ENCODE measurements around the gene TDRD12.

TDRD12 gene

DNA sequence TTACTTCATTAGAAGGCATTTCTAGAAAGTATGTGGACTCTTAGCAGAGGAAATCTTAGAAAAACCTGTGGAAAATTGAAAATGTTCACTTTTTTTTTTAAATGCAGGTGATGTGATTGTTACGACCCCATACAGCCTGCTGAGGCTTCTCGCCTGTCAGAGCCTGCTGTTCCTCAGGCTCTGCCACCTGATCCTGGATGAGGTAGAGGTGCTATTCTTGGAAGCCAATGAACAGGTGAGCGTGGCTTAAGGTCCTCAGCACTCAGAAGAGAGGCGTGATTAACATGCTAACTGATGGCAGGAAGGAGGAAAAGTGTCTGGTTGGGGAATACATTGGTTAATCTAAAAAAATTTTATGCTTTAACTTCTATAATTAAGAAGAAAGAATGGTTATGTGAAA is 78.6 kb downstream of the TDRD12 start:
- TF ChIP-seq POLR2A (IDR thresholded peaks at IDR 0.05; ENCODE audit: low read length) (no peak), GATA1 (IDR thresholded peaks at IDR 0.05; ENCODE audit: low read depth, low read length) (no peak)
- DNase-seq, result no peak

GRCh38 chr19:32800191-32800590 is 80.6 kb downstream of the TDRD12 start:
- TF ChIP-seq GATA1 (IDR thresholded peaks at IDR 0.05; ENCODE audit: low read depth, low read length) (no peak), POLR2A (IDR thresholded peaks at IDR 0.05; ENCODE audit: low read length) (no peak)
- no peak for DNase-seq

- TF ChIP-seq GATA1 (IDR thresholded peaks at IDR 0.05; ENCODE audit: low read depth, low read length), result no peak
- no peak for TF ChIP-seq POLR2A (IDR thresholded peaks at IDR 0.05; ENCODE audit: low read length)
- no peak for DNase-seq
Observed at GRCh38 chr19:32800754-32801153, 81.2 kb downstream of the TDRD12 start.

DNA sequence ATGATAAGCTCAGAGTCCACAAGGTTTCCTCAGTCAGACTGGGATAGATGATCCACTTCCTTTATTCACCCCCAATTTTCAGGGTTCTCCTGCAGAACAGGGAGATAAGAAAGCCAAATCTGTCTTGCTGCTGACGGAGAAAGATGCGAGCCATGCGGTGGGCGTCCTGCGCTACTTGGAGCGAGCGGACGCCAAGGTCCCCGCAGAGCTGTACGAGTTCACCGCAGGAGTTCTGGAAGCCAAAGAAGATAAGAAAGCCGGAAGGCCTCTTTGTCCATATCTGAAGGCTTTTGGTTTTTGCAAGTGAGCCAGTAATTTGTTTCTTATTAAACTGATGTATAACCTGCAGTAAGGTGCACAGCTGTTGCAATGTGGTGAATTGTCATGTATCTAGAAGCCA is 83.3 kb downstream of the TDRD12 start:
- no peak for DNase-seq
- TF ChIP-seq GATA1 (IDR thresholded peaks at IDR 0.05; ENCODE audit: low read depth, low read length) (no peak), POLR2A (IDR thresholded peaks at IDR 0.05; ENCODE audit: low read length) (no peak)

DNA sequence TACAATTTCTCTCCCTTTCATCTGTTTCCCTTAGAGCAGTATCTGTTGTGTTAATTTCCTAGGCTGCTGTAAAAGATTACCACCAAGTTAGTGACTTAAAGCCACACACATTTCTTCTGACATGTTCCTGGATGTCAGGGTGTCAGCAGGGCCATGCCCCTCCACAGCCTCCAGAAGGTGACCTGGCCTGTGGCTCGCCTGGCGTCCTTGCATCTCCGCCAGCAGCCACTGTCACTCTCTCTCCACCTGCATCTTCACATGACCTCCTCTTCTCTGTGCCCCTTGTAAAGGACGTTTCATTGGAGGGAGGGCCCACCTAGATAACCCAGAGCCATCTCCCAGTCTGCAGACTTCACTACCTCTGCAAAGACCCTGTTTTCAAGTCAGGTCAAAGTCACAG is 88.7 kb downstream of the TDRD12 start:
- TF ChIP-seq GATA1 (IDR thresholded peaks at IDR 0.05; ENCODE audit: low read depth, low read length) (no peak), POLR2A (IDR thresholded peaks at IDR 0.05; ENCODE audit: low read length) (no peak)

GRCh38 chr19:32809254-32809653 is 89.7 kb downstream of the TDRD12 start:
- TF ChIP-seq GATA1 (IDR thresholded peaks at IDR 0.05; ENCODE audit: low read depth, low read length) (no peak), POLR2A (IDR thresholded peaks at IDR 0.05; ENCODE audit: low read length) (no peak)
- DNase-seq, result no peak

More for the DNA sequence above, 88.7 kb downstream of the TDRD12 start:
- DNase-seq, result no peak

DNA sequence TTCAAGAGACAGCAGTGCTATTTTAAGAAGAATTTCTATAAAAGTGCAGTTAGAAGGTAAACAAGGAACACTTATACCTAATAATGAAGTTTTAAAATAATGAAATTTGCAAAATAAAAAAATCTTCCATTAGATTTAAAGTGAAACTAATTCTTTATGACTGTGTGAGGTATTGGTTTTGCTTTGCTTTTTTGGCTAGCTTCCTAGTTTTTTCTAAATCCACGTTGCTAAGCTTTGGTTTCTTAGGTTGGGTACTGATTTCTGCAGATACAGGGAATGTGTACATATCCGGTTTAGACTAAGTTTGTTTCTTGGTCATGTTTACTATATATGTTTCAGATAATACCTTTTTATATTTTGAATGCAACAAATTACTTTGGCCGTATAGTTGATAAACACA is 90.2 kb downstream of the TDRD12 start:
- DNase-seq, result no peak
- TF ChIP-seq GATA1 (IDR thresholded peaks at IDR 0.05; ENCODE audit: low read depth, low read length) (no peak), POLR2A (IDR thresholded peaks at IDR 0.05; ENCODE audit: low read length) (no peak)

DNA sequence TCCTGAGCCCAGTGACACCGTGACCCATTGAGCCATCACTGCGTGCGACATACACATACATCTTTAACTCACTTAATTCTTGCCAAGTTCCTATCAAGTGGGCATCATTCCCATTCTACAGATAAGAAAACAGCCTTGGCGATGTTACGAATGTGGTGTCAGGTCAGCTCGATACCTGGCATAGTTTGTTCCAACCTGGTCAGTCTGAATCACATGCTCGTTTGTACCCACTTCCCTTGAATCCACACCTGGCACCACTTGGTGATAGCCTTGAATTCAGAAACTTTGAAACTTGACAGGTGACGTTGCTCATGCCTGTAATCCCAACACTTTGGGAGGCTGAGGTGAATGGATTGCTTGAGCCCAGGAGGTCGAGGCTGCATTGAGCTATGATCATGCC is 90.9 kb downstream of the TDRD12 start:
- TF ChIP-seq GATA1 (IDR thresholded peaks at IDR 0.05; ENCODE audit: low read depth, low read length), result no peak
- TF ChIP-seq POLR2A (IDR thresholded peaks at IDR 0.05; ENCODE audit: low read length), result no peak
- no peak for DNase-seq

- DNase-seq, result no peak
- TF ChIP-seq GATA1 (IDR thresholded peaks at IDR 0.05; ENCODE audit: low read depth, low read length) (no peak), POLR2A (IDR thresholded peaks at IDR 0.05; ENCODE audit: low read length) (no peak)
Observed at GRCh38 chr19:32811151-32811550, 91.6 kb downstream of the TDRD12 start.

GRCh38 chr19:32812036-32812435 is 92.5 kb downstream of the TDRD12 start:
- DNase-seq, result no peak
- no peak for TF ChIP-seq POLR2A (IDR thresholded peaks at IDR 0.05; ENCODE audit: low read length)
- TF ChIP-seq GATA1 (IDR thresholded peaks at IDR 0.05; ENCODE audit: low read depth, low read length), result no peak

- DNase-seq, result no peak
- TF ChIP-seq POLR2A (IDR thresholded peaks at IDR 0.05; ENCODE audit: low read length) (no peak), GATA1 (IDR thresholded peaks at IDR 0.05; ENCODE audit: low read depth, low read length) (no peak)
Observed at GRCh38 chr19:32812571-32812970, 93.0 kb downstream of the TDRD12 start.

- TF ChIP-seq GATA1 (IDR thresholded peaks at IDR 0.05; ENCODE audit: low read depth, low read length) (no peak), POLR2A (IDR thresholded peaks at IDR 0.05; ENCODE audit: low read length) (no peak)
- no peak for DNase-seq
Observed at GRCh38 chr19:32813862-32814425, 94.4 kb downstream of the TDRD12 start.

DNA sequence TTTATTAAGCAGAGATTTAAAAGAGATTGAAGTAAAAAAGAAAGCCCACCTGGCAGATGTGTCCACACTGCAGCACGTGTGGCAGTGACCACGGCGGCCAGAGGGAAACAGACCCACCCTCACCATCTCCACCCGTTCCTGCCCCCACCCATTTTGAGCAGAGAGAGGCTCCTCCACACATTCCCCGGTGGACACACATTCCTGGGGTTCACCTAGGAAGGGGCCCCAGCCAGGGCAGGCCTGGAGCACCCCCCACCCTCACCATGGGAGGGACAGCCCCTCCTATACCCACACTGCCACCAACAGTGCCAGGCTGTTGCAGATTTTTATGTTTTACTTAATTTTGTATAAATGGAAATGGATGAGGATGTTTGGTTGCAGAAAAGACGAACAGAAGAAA is 95.1 kb downstream of the TDRD12 start:
- DNase-seq, result no peak
- TF ChIP-seq POLR2A (IDR thresholded peaks at IDR 0.05; ENCODE audit: low read length), result no peak

DNA sequence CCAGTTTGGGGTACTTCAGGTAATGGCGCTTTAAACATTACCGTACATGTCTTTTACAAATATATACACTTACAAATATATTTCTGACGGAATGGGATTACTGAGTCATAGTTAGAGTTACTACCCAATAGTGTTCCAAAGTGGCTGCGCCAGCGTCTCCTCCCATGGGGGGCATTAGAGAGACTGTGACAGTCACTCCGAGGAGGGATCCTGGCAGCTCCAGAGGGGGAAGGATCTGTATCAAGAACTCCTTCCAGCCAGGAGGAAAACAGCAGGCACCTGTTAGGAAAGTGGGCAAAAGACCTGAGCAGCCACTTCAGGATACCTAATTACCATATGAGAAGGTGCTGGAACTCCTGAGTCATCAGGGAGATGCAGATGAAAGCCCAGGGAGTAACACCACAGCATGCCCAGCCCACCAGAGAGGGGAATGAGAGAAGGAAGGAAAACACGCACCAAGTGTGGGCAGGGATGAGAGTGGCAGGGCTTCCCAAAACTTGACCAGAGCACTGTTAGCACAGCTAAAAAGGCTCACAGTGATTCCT is 97.1 kb downstream of the TDRD12 start:
- TF ChIP-seq POLR2A (IDR thresholded peaks at IDR 0.05; ENCODE audit: low read length) (no peak), GATA1 (IDR thresholded peaks at IDR 0.05; ENCODE audit: low read depth, low read length) (no peak)

DNA sequence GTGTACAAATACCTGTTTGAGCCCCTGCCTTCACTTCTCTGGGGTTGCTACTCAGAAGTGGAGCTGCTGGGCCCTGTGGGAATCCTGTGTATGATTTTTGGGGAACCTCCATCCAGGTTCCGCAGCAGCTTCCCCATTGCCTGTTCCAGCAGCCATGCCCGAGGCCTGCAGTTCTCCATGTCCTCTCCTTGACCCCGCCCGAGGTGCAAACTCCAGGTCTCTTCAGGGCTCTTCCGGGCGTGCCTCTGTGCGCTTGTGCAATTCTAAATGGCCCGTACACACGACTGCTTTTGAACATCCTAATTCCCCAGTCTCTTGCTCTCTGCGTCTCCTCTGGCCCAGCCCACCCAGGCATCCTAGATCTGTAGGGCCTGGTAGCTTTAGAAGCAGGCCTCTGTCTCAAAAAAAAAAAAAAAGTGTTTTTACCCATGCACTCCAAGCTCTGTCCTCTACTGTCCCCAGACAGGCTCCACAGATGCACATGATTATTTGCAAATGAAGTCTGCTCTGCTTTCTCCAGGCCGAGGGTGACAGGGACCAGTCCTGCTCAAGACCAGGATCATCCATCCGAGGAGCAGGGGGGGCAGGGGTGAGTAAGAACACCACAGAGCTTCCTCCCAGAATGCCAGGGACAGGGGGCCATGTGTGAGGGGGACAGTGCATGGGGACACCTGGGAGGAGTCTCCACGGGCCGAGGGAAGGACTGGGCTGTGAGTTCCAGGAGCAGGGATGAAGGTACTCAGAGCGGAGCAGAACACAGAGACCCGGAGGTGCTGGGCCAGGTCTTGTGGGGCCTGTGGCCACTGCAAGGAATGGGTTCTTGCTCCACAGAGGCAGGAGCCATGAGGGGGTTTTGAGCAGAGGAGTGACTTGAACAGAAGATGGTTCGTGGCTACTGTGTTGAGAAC is 98.3 kb downstream of the TDRD12 start:
- TF ChIP-seq GATA1 (IDR thresholded peaks at IDR 0.05; ENCODE audit: low read depth, low read length) (no peak), POLR2A (IDR thresholded peaks at IDR 0.05; ENCODE audit: low read length) (no peak)
- DNase-seq, result no peak

More for the DNA sequence above, 97.1 kb downstream of the TDRD12 start:
- no peak for DNase-seq
